Sigmoid colon (tissue), 7 donors: ENCODE data around the gene OR10A3. TPM values are rescaled to one million over a fixed set of nuclear protein-coding genes. Genes with fewer than 3 reads are reported as not detected.

Experiments used
- DNase-seq: peaks from one replicate; pipeline ENCODE4 v3.0.0-alpha.2; 2019
- H3K27ac ChIP-seq, 4 donors: fragments of 200-600 bp; sonication (generic); one replicate each; pipeline ENCODE4 v1.5.1; 2016 to 2019; ENCODE audit warnings: mild to moderate bottlenecking in 1 of 4
- H3K27me3 ChIP-seq, 3 donors: fragments of 200-600 bp; sonication (generic); one replicate each; pipeline ENCODE4 v1.5.1; 2019; ENCODE audit warnings: mild to moderate bottlenecking in 1 of 3
- H3K36me3 ChIP-seq, 4 donors: fragments of 200-600 bp; sonication (generic); one replicate each; pipeline ENCODE4 v1.5.1; 2016 to 2019
- H3K4me1 ChIP-seq, 4 donors: fragments of 200-600 bp; sonication (generic); one replicate each; pipeline ENCODE4 v1.5.1; 2017 to 2019
- H3K4me3 ChIP-seq, 4 donors: fragments of 200-600 bp; sonication (generic); one replicate each; pipeline ENCODE4 v1.5.1; 2017 to 2019; ENCODE audit warnings: mild to moderate bottlenecking in 2 of 4, moderate library complexity in 1 of 4
- H3K9me3 ChIP-seq, 4 donors: fragments of 200-600 bp in 3 of 4; sonication (generic) in 3 of 4; one replicate each; pipeline versions ENCODE4 v1.5.1 to v1.6.1; 2013 to 2019
- EP300 ChIP-seq, 4 donors: sonication (generic); formaldehyde crosslinking; IDR thresholded peaks; one replicate each; pipeline ENCODE4 v1.6.1; 2017; ENCODE audit warnings: antibody characterized with exemption in 4 of 4
- POLR2A ChIP-seq, 2 donors: fragments of 450-650 bp; IDR thresholded peaks; one replicate each; pipeline ENCODE4 v1.6.1; 2016; ENCODE audit warnings: antibody characterized with exemption in 2 of 2, mild to moderate bottlenecking in 2 of 2, moderate library complexity in 2 of 2
- POLR2AphosphoS5 ChIP-seq, 4 donors: sonication (generic); formaldehyde crosslinking; IDR thresholded peaks; one replicate each; pipeline ENCODE4 v1.6.1; 2017; ENCODE audit warnings: antibody characterized with exemption in 4 of 4
- WGBS, 2 donors: extraction: QIAGEN DNeasy Blood & Tissue Kit; methylation state at CpG; one replicate each; pipeline ENCODE4 v1.1.7; 2013; 5-methylcytosine and 5-hydroxymethylcytosine counted together
- intact Hi-C: fragments of 100-400 bp; cut with DNase I; formaldehyde crosslinking; loops from one replicate; pipeline ENCODE4 v1.15.1; 2023
- polyA plus RNA-seq, 3 donors: library from polyadenylated mRNA; stranded (reverse); fragments of 200-250 nt; gene quantifications; one replicate each; pipeline ENCODE4 v1.2.3, GENCODE V29; 2013
- total RNA-seq, 4 donors: library from RNA; depleted of rRNA; stranded (reverse); fragments of >200 nt; gene quantifications; one replicate each; pipeline ENCODE4 v1.1.0, GENCODE V29; 2016
- TF ChIP-seq, protein P1 (sequence below), 4 experiments: fragments of 450-650 bp in 3 of 4; fragments of 200-600 bp in 1 of 4; IDR thresholded peaks; one replicate each; pipeline ENCODE4 v1.5.1; 2016 to 2019; ENCODE audit warnings: antibody characterized with exemption in 4 of 4, mild to moderate bottlenecking in 3 of 4, moderate library complexity in 2 of 4
- donor health status: healthy with polysubstance abuse.
- donor health status: Bipolar disorder and iron deficiency.
- donor health status: healthy.

The OR10A3 gene
- total and polyA plus RNA-seq, 7 donors, result not detected

DNA sequence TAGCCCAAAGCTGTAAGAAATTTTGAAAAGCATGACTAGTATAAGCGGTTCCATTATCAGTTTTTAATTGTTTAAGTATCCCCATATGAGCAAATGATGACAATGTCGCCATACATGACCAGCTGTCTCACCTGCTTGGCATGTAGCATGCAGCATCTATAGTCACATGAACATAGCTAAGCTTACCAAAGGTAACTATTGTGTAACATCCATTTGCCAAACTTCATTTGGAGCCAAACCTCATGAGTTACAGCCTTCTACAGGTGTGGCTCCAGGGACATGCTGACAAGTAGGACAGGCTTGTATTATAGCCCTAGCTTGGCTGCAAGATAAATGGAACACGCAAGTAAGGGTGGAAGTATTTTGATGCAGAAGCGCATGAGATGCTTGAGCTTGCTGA lies 40.8 kb downstream of the OR10A3 start:
- no peaks in the 10 kb centered on the region for H3K27me3 ChIP-seq
- TF ChIP-seq POLR2AphosphoS5 (IDR thresholded peaks at IDR 0.05), result no peak
- no peak for TF ChIP-seq EP300 (IDR thresholded peaks at IDR 0.05)
- TF ChIP-seq, protein P1, sequence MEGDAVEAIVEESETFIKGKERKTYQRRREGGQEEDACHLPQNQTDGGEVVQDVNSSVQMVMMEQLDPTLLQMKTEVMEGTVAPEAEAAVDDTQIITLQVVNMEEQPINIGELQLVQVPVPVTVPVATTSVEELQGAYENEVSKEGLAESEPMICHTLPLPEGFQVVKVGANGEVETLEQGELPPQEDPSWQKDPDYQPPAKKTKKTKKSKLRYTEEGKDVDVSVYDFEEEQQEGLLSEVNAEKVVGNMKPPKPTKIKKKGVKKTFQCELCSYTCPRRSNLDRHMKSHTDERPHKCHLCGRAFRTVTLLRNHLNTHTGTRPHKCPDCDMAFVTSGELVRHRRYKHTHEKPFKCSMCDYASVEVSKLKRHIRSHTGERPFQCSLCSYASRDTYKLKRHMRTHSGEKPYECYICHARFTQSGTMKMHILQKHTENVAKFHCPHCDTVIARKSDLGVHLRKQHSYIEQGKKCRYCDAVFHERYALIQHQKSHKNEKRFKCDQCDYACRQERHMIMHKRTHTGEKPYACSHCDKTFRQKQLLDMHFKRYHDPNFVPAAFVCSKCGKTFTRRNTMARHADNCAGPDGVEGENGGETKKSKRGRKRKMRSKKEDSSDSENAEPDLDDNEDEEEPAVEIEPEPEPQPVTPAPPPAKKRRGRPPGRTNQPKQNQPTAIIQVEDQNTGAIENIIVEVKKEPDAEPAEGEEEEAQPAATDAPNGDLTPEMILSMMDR (IDR thresholded peaks at IDR 0.05), result no peak
- no peak for TF ChIP-seq POLR2A (IDR thresholded peaks at IDR 0.05)
- DNase-seq, result no peak
- intact Hi-C loops, result no loop called here
- H3K36me3 ChIP-seq, result no peaks in the 10 kb centered on the region
- WGBS, 2 donors, result 28 to 81% methylated on average over 4 of the region's 4 CpGs
- H3K4me3 ChIP-seq, result no peak overlapping the region
- peaks cover 0 to 5% (median 0%) of the 10 kb centered on the region in 4 donors for H3K9me3 ChIP-seq
- no peak overlapping the region for H3K27ac ChIP-seq
- no peaks in the 10 kb centered on the region for H3K4me1 ChIP-seq

- H3K27ac ChIP-seq, result no peak overlapping the region
- intact Hi-C loops, result no loop called here
- no peak for TF ChIP-seq POLR2AphosphoS5 (IDR thresholded peaks at IDR 0.05)
- no peak for TF ChIP-seq POLR2A (IDR thresholded peaks at IDR 0.05)
- no peak for TF ChIP-seq EP300 (IDR thresholded peaks at IDR 0.05)
- TF ChIP-seq, protein P1 (IDR thresholded peaks at IDR 0.05), result no peak
- H3K9me3 ChIP-seq, result peaks cover 0 to 5% (median 0%) of the 10 kb centered on the region in 4 donors
- no peak for DNase-seq
- WGBS, 2 donors, result 54 to 63% methylated on average over 4 of the region's 4 CpGs
- H3K27me3 ChIP-seq, result no peaks in the 10 kb centered on the region
- no peaks in the 10 kb centered on the region for H3K36me3 ChIP-seq
- no peaks in the 10 kb centered on the region for H3K4me1 ChIP-seq
- no peak overlapping the region for H3K4me3 ChIP-seq
Measured at GRCh38 chr11:7899418-7899817, 42.1 kb downstream of the OR10A3 start.

- DNase-seq, result no peak
- no peaks in the 10 kb centered on the region for H3K27me3 ChIP-seq
- no peak for TF ChIP-seq POLR2A (IDR thresholded peaks at IDR 0.05)
- TF ChIP-seq, protein P1 (IDR thresholded peaks at IDR 0.05), result no peak
- TF ChIP-seq EP300 (IDR thresholded peaks at IDR 0.05), result no peak
- no peak for TF ChIP-seq POLR2AphosphoS5 (IDR thresholded peaks at IDR 0.05)
- no peaks in the 10 kb centered on the region for H3K4me1 ChIP-seq
- no peaks in the 10 kb centered on the region for H3K36me3 ChIP-seq
- no peak overlapping the region for H3K27ac ChIP-seq
- intact Hi-C loops, result no loop called here
- no peak overlapping the region for H3K4me3 ChIP-seq
- H3K9me3 ChIP-seq, result peaks cover 0 to 5% (median 0%) of the 10 kb centered on the region in 4 donors
- 90 to 92% methylated on average over 5 of the region's 5 CpGs for WGBS, 2 donors
Measured at GRCh38 chr11:7898666-7899283, 42.7 kb downstream of the OR10A3 start.

- no peaks in the 10 kb centered on the region for H3K36me3 ChIP-seq
- H3K4me3 ChIP-seq, result no peak overlapping the region
- intact Hi-C loops, result no loop called here
- H3K9me3 ChIP-seq, result peaks cover 0 to 5% (median 0%) of the 10 kb centered on the region in 4 donors
- H3K27me3 ChIP-seq, result no peaks in the 10 kb centered on the region
- 11 to 54% methylated on average over 1 of the region's 1 CpG for WGBS, 2 donors
- no peak for TF ChIP-seq EP300 (IDR thresholded peaks at IDR 0.05)
- no peak for TF ChIP-seq POLR2A (IDR thresholded peaks at IDR 0.05)
- no peak for TF ChIP-seq POLR2AphosphoS5 (IDR thresholded peaks at IDR 0.05)
- TF ChIP-seq, protein P1 (IDR thresholded peaks at IDR 0.05), result no peak
- no peak for DNase-seq
- no peaks in the 10 kb centered on the region for H3K4me1 ChIP-seq
- no peak overlapping the region for H3K27ac ChIP-seq
Measured at GRCh38 chr11:7896009-7896785, 45.3 kb downstream of the OR10A3 start.
